GM18508 (cell line): Measurements from ENCODE around the gene RGS2.

Source experiments
- ATAC-seq: cut with Tn5 transposase; IDR thresholded peaks from one replicate; pipeline ENCODE4 v1.9.1; 2021; ENCODE audit warnings: moderate number of reproducible peaks; ENCODE audit not compliant: insufficient read depth, unreplicated experiment

Gene RGS2

DNA sequence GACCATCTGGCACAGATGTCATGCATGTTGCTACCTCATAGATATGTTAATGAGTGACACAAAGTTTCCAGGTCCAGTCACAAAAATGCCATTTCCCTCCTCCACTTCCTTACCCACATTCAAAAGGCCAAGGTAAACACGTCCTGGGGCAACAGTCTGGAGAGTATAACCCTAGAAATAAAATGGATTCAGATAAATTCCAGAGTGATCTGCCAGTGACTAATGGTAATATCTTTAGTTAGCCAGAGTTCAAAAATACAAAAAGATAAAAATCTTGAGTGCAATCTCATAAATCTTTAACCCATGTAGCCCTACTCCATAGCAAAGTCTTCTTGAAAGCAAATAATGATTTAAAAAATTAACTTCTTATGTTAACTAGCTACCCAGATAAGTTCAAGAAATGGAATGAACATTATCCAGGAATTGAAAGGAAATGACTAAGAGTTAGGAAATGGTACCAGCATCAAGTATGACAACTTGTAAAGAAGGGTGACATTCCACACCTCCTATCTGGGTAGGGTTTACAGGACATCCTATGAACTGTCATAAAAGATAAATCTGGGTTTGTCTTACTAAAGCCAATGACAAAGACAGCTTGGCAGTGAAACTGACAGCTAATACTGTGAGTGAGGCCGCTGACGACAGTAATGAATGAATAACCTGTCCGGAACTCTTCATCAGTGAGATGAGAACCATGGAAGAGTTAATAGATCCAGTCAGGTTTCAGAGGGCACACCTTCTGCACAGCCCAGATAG lies 18.1 kb downstream of the RGS2 start:
- ATAC-seq, result no peak

DNA sequence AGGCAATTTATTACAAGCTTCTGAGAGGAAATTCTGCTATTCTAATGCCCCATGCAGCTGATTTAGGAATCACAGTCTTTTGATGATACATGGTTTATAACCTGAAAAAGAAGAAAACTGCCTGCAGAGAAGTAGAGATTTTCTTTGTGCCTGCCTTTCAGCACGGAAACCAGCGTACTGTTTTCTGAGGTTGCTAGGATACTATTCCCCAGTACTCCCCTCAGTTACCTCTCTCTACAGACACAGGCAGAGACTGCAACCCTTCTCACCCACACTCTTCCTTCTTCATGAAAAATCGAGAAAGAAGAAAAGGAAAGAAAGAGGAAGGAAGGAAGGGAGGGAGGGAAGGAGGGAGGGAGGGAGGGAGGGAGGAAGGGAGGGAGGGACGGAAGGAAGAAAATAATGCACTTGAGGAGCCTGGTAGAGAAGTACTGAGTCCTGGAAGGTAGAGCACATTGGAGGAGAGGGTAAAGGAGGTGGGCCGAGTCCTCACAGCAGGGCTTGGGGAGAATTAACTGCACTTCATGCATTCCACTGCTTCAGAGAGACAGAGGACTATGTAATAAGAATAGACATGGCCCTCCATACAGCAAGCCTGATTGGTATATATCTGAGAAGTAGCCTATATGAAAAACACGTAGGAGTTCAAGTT lies 21.9 kb downstream of the RGS2 start:
- ATAC-seq, result no peak

DNA sequence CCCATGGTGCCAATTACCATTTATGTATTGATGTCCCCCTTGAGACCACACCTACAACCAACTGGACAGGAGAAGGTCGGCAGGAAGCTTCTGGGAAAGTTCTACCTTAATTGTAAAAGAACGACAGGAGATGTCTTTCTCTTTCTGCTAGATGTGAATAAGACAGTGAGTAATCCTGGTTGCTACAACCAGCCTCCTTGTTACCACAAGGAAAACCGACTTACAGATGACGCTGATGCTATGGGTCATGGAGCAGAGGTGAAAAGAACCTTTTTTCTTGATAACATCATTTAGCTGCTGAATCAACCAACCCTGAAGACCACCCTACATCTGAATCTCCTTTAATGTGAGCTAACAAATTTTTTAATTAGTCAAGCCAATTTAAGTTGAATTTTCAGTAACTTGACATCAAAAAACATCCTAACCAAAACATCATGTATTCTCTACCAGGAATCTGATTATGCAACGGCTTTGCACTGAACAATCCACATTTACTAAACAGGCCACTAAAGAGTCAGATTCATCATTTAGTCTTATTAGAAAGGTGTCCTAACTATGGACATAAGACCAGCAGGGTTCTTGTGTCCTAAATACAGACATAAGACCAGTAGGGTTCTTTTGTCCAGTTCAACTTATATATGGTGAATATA lies 23.0 kb downstream of the RGS2 start:
- ATAC-seq, result no peak

DNA sequence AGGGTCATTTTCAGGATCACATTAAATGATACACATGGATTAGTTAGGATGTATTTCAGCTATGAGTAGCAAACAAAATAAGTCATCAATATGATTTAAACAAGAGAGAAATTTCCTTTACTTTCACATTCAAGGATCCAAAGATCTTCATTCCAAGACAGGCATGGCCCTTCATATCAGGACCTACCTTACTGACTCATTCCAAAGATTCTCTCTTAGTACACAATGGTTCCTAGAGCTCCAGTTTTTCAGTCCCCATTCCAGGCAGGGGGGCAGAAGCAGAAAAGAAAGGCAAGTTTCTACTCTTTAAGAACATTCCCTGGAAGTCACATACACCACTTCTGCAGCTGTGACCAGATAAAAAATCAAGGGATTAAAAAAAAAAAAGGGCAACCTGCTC lies 23.7 kb downstream of the RGS2 start:
- ATAC-seq, result no peak

DNA sequence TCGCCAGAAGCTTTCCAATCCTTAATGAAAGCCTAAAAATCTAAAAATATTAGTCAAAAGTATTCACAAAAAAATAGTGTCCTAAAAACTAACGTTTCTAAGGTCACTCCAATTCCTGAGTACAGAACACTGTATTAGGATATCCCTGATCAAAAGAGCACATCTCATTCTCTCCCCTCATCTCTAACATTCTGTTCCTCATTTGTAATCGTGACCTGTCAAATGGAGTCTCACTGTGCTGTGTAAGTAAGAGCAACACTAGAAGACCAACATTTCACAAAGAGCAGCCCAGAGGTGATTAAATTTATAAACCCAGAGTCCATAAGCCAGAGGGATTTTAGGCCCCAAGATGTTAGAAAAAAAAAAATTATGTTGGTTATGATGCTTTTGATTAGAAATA lies 26.3 kb downstream of the RGS2 start:
- no peak for ATAC-seq

DNA sequence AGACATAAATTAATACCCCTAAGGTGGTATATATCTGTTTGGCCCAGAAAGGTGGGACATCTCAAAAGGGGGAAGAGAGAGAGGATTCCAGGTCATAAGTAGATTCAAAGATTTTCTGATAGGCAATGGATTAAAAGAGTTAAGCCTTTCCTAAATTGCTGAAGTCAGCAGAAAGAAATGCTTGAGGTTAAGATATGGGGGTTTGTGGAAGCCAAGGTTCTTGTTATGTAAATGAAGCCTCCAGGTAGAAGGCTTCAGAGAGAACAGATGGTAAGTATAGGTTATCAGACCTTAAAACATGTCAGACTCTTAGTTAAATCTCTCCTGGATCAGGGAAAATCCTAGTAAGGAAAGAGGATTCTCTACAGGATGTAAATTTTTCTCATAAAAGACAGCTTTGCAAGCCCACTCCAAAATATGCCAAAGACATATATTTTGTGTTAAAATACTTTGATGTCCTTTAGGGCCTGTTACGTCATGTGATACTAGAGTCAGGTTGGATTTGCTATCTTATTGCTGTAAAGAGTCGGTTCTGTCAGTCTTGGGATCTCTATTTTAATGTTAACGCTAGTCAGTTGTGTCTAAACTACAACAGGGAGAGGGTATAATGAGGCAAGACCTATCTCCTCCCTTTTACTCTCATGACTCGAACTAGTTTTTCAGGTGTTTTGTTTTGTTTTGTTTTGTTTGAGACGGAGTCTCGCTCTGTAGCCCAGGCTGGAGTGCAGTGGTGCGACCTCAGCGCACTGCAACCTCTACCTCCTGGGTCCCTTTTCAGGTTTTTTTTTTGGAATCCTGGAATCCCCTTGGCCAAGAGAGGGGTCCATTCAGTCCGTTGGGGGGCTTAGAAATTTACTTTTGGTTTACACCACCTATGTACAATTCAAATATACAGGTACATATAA lies 30.6 kb downstream of the RGS2 start:
- ATAC-seq, result no peak

DNA sequence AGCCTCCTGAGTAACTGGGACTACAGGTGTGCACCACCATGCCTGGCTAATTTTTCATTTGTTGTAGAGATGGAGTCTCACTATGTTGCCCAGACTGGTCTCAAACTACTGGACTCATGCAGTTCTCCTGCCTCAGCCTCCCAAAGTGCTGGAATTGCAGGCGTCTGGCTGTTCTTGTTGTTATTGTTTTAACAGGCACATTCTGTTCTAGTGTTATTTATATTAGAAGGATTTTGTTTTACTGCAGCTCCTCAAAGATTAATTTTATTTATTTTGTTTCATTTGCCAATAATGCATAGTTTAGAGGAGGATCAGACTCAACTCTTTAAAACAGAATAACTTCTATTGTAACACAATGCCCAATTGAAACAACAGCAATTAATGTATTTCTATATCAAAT lies 35.5 kb downstream of the RGS2 start:
- no peak for ATAC-seq

DNA sequence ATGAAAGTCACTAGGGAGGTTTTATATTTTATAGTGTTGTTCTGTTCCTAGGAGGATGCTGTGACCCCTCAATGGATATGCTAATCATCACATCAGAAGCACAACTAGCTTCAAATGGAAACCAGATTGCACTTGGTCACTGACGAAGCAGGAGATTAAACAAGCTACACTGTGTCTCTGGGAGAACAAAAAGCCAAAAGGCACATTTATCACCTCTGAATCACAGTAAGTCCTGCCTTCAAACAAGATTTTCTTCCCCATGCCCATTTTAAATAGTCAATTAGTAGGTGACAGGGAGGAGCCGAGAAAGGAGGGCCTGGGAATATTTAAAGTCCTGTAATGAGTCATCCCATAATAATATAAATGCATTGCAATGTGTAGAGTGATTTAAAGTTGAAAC lies 38.1 kb downstream of the RGS2 start:
- no peak for ATAC-seq

DNA sequence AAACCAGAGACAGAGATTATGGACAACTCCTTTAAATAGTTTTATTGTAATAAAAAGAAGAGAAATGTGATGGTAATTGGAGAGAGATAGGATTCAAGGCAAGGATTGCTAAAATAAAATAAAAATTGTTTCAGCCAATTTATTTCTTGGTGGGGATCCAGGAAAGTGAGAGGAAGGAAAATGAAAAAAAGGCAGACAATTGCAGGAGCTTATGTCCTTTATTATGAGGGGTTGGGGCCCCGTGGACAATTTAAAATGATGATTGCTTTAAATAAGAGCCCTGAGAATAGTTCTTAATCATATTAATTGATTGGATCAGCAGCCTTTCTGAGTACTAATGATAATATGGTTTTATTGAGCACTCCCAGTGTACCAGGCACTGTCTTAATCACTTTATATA lies 40.2 kb downstream of the RGS2 start:
- ATAC-seq, result no peak

DNA sequence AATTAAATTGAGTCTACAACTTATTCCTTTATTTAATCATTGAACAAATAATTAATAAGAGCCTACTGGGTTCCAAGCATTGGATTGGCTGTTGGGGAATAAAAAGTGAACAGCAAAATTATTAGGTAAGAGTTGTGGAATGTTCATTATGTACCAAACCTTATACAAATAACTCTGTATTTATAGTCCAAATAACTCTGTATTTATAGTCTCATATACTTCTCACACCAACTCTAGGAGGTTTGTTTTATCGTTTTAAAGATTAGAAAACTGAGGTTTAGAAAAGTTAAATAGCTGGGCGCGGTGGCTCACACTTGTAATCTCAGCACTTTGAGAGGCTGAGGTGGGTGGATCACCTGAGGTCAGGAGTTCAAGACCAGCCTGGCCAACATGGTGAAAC lies 40.6 kb downstream of the RGS2 start:
- no peak for ATAC-seq

DNA sequence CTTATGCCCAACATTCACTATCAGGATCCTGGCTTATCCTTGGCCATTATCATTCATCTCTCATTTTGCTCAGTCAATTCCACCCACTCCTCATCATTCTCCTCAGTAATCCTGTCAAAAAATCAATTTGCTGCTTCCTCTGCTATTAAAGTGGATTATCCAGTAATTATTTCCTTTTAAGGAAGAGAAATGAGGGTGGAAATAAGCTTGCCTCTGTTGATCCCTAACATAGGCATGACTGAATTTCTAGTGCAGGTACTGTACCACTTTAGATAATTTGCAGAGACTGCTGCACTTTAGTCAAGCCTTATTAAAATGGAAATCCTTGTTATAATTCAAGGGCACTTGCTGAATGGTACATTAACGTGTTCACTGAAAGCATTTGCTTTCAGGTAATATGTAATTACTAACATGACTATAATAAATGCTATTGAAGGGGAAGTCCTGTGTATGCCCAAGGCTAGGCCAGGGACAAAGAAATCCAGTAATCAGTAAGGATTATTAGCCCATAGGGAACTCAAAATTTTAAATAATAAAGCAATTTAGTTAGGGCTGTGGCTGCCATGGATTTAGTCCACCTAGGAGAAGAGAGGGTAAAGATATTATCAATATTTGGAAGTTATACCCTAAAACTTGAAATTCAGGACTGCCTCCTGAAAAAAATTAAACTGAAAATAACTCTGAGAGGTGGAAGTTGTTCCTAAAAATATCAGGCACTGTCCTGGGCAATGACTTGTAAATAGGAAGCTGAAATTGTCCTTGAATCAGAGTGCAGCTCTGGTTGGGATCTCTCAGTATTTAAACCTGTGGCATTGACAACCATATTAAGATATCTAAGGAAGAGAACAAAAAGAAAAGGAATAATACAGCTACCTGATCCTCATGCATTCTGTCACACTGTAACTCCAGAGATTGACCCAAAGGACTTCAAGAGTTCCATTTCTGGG lies 43.4 kb downstream of the RGS2 start:
- ATAC-seq, result no peak

DNA sequence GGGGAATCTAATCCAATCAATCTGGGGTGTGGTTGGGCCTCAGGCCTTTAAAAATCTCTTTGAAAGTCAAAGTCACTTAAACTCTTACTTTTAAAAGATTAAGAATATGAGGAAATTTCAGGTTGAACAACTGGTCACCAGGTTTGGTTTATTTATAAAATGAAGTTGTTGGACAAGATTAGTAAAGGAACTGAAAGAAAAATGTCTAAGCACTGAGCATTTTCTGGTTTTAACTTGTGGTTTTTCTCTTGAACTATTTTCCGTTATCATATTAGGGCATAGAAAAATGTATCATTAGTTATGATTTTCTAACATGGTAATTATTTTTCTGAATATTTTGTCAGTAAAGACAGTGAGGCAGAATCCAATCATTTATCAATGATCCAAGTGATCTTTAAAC lies 49.6 kb downstream of the RGS2 start:
- ATAC-seq, result no peak

DNA sequence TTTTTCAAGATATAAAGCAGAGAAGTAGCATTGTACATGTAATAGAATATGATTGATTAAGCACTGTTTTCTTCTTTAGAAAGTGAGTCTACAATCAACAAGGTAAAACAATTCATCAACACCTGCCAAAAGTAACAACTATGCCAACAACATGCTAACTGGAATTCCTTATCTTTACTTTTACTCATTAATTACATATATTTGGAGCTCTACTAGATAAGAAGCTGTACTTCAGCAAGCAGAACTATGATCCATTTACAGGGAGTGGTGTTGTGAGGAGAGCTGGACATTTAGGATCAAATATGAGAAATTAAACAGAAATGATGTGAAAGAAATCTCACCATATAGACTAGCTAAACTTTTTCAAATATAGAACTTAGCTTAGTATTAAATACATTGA lies 51.0 kb downstream of the RGS2 start:
- no peak for ATAC-seq

DNA sequence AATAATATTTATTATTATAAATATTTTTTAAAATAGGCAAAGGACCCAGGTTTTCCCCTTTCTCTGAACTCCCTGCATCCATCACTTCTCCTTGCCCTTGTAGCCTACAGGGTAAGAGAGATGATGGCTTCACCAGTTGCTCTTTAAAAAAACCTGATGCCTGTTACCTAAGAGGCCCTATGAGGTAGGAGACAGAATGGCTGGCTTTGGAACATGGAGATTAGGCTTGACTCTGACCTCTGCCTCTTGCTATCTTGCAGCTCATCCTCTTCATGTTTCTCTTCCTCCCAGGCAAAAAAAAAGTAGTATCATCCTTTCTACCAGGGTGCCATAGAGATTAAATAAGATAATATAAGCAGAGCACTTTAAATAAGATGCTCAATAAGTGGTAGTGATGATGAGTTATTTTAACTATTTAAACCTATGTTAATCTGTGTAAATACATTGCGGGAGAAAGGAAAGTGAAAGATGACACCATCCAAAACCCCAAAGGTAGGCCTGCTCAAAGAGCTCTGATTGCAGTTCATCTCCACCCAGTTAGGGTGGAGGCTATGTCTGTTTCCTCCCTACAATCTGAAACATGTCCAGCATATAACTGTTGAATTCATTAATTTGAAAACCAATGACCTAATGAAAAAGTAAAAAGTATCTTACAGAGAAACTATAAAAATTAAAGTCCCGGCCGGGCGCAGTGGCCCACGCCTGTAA lies 51.8 kb downstream of the RGS2 start:
- ATAC-seq, result no peak

DNA sequence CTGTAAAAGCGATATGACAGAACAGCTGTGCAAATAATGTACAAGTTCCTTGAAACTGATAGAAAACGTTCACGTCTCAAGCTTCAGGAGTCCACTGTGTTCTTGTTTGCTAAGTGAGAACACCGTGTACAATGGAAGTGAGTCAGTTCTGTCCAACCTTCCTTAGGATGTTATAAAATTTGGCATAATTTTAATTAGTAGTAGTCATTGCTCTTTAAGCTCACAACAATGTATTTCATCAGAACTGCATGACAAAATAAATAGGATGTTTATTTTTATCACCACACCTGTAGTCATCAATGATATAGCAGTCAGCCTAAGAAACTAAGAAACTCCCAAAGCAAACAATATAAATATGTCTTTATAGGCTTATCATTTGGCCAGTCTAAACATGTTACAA lies 53.0 kb downstream of the RGS2 start:
- ATAC-seq, result no peak
